ENCODE results near the gene BPIFB4. TPM values are rescaled to one million over a fixed set of nuclear protein-coding genes. Genes with fewer than 3 reads are reported as not detected.

Gene BPIFB4
- total RNA-seq, 1 donor from 2014 or later, result not detected

GRCh38 chr20:33051333-33051732 lies 28.1 kb upstream of the BPIFB4 start:
- no peak overlapping the region for H3K4me3 Mint-ChIP-seq (ENCODE audit: unreplicated experiment)
- no peak for TF ChIP-seq CTCF (IDR thresholded peaks at IDR 0.05)
- H3K9me3 Mint-ChIP-seq (ENCODE audit: low read depth), result peaks cover 5% of the 10 kb centered on the region
- no peaks in the 10 kb centered on the region for H3K4me1 Mint-ChIP-seq (ENCODE audit: low read depth)
- DNase-seq (ENCODE audit: low spot score), result no peak
- H3K36me3 Mint-ChIP-seq (ENCODE audit: low read depth), result peaks cover 3% of the 10 kb centered on the region
- H3K27me3 Mint-ChIP-seq (ENCODE audit: low read depth), result peaks cover 26% of the 10 kb centered on the region
- no peak overlapping the region for H3K27ac Mint-ChIP-seq (ENCODE audit: unreplicated experiment)

- no peak for TF ChIP-seq CTCF (IDR thresholded peaks at IDR 0.05)
- H3K36me3 Mint-ChIP-seq (ENCODE audit: low read depth), result peaks cover 1% of the 10 kb centered on the region
- H3K9me3 Mint-ChIP-seq (ENCODE audit: low read depth), result peaks cover 3% of the 10 kb centered on the region
- no peak within 1 kb of the TSS for H3K27ac Mint-ChIP-seq (ENCODE audit: unreplicated experiment)
- DNase-seq (ENCODE audit: low spot score), result no peak
- peaks cover 37% of the 10 kb centered on the region for H3K27me3 Mint-ChIP-seq (ENCODE audit: low read depth)
- H3K4me1 Mint-ChIP-seq (ENCODE audit: low read depth), result no peaks in the 10 kb centered on the region
- H3K4me3 Mint-ChIP-seq (ENCODE audit: unreplicated experiment), result no peak within 1 kb of the TSS
These were observed 25.9 kb upstream of the BPIFB4 start, which contains the start of gene BPIFB3 for GRCh38 chr20:33053291-33054106. TSS of gene BPIFB3 (plus strand) at chr20:33053903. CDS start at chr20:33055436, 1,533 bp downstream.

- H3K4me1 Mint-ChIP-seq (ENCODE audit: low read depth), result no peaks in the 10 kb centered on the region
These were observed 25.1 kb upstream of the BPIFB4 start for GRCh38 chr20:33054381-33054780.

GRCh38 chr20:33054791-33055190 lies 24.7 kb upstream of the BPIFB4 start:
- no peak overlapping the region for H3K4me3 Mint-ChIP-seq (ENCODE audit: unreplicated experiment)
- H3K27me3 Mint-ChIP-seq (ENCODE audit: low read depth), result peaks cover 39% of the 10 kb centered on the region
- no peaks in the 10 kb centered on the region for H3K4me1 Mint-ChIP-seq (ENCODE audit: low read depth)
- peaks cover 3% of the 10 kb centered on the region for H3K9me3 Mint-ChIP-seq (ENCODE audit: low read depth)
- H3K27ac Mint-ChIP-seq (ENCODE audit: unreplicated experiment), result no peak overlapping the region
- DNase-seq (ENCODE audit: low spot score), result no peak
- TF ChIP-seq CTCF (IDR thresholded peaks at IDR 0.05), result no peak
- peaks cover 1% of the 10 kb centered on the region for H3K36me3 Mint-ChIP-seq (ENCODE audit: low read depth)

More at GRCh38 chr20:33054381-33054780, 25.1 kb upstream of the BPIFB4 start:
- Mint-ChIP-seq H3K27me3 (ENCODE audit: low read depth) (peaks cover 39% of the 10 kb centered on the region), H3K27ac (ENCODE audit: unreplicated experiment) (no peak overlapping the region), H3K4me3 (ENCODE audit: unreplicated experiment) (no peak overlapping the region), H3K36me3 (ENCODE audit: low read depth) (peaks cover 1% of the 10 kb centered on the region), H3K9me3 (ENCODE audit: low read depth) (peaks cover 3% of the 10 kb centered on the region)
- TF ChIP-seq CTCF (IDR thresholded peaks at IDR 0.05), result no peak
- DNase-seq (ENCODE audit: low spot score), result no peak

- no peak for TF ChIP-seq CTCF (IDR thresholded peaks at IDR 0.05)
- H3K27ac Mint-ChIP-seq (ENCODE audit: unreplicated experiment), result no peak overlapping the region
- H3K4me3 Mint-ChIP-seq (ENCODE audit: unreplicated experiment), result no peak overlapping the region
- DNase-seq (ENCODE audit: low spot score), result peak; percentile 68
- peaks cover 35% of the 10 kb centered on the region for H3K27me3 Mint-ChIP-seq (ENCODE audit: low read depth)
- no peaks in the 10 kb centered on the region for H3K4me1 Mint-ChIP-seq (ENCODE audit: low read depth)
- no peaks in the 10 kb centered on the region for H3K36me3 Mint-ChIP-seq (ENCODE audit: low read depth)
- no peaks in the 10 kb centered on the region for H3K9me3 Mint-ChIP-seq (ENCODE audit: low read depth)
These were observed 20.3 kb upstream of the BPIFB4 start for GRCh38 chr20:33059136-33059535.

Data from chondrocyte (in vitro differentiated cells).